SK-N-SH treated with all-trans-retinoic acid at 6 μM for 48 hours (cell line): ENCODE measurements around the gene EFEMP1.

Source experiments
- ATAC-seq: fragments of 200-7000 bp; cut with Tn5 transposase; 3 replicates; pipeline ENCODE4 v1.9.1; 2020; ENCODE audit warnings: mild to moderate bottlenecking, moderate library complexity
- ARNTL ChIP-seq: fragments of 450-650 bp; formaldehyde crosslinking; IDR thresholded peaks from 2 replicates; pipeline ENCODE4 v1.5.0; 2020; ENCODE audit warnings: low read depth, mild to moderate bottlenecking, moderate library complexity, borderline replicate concordance
- BACH2 ChIP-seq: fragments of 250-450 bp; sonication (Bioruptor Pico); IDR thresholded peaks from 2 replicates; pipeline ENCODE4 v1.9.0; 2021; ENCODE audit warnings: mild to moderate bottlenecking, borderline replicate concordance
- CREB5 ChIP-seq: fragments of 250-450 bp; sonication (Bioruptor Pico); IDR thresholded peaks from 2 replicates; pipeline ENCODE4 v1.5.1; 2020; ENCODE audit warnings: low read depth, mild to moderate bottlenecking, moderate library complexity
- CSDC2 ChIP-seq: fragments of 250-450 bp; sonication (Bioruptor Pico); IDR thresholded peaks from 2 replicates; pipeline ENCODE4 v1.5.0; 2020; ENCODE audit warnings: mild to moderate bottlenecking, moderate library complexity
- CSRNP3 ChIP-seq: fragments of 250-450 bp; sonication (Bioruptor Pico); IDR thresholded peaks from 2 replicates; pipeline ENCODE4 v1.5.1; 2021; ENCODE audit warnings: mild to moderate bottlenecking, moderate library complexity
- ESRRG ChIP-seq: fragments of 250-450 bp; sonication (Bioruptor Pico); IDR thresholded peaks from 2 replicates; pipeline ENCODE4 v1.6.1; 2021; ENCODE audit warnings: mild to moderate bottlenecking
- ISL1 ChIP-seq: fragments of 250-450 bp; sonication (Bioruptor Pico); IDR thresholded peaks from 2 replicates; pipeline ENCODE4 v2.1.2; 2022; ENCODE audit warnings: mild to moderate bottlenecking, moderate library complexity
- OSR1 ChIP-seq: fragments of 250-450 bp; sonication (Bioruptor Pico); IDR thresholded peaks from 2 replicates; pipeline ENCODE4 v1.8.0; 2022; ENCODE audit warnings: moderate library complexity, mild to moderate bottlenecking, inconsistent platforms
- POU6F1 ChIP-seq: fragments of 250-450 bp; sonication (Bioruptor Pico); IDR thresholded peaks from 2 replicates; pipeline ENCODE4 v1.8.0; 2021; ENCODE audit warnings: low read depth, mild to moderate bottlenecking, moderate library complexity, borderline replicate concordance
- RARB ChIP-seq: fragments of 250-450 bp; sonication (Bioruptor Pico); IDR thresholded peaks from 2 replicates; pipeline ENCODE4 v1.8.0; 2021; ENCODE audit warnings: mild to moderate bottlenecking, moderate library complexity
- SNAI2 ChIP-seq: fragments of 250-450 bp; sonication (Bioruptor Pico); IDR thresholded peaks from 2 replicates; pipeline ENCODE4 v1.5.0; 2020; ENCODE audit warnings: mild to moderate bottlenecking, moderate library complexity
- TOX ChIP-seq: fragments of 250-450 bp; sonication (Bioruptor Pico); IDR thresholded peaks from 2 replicates; pipeline ENCODE4 v1.8.0; 2021; ENCODE audit warnings: mild to moderate bottlenecking, moderate library complexity, borderline replicate concordance
- ZC3H10 ChIP-seq: fragments of 250-450 bp; sonication (Bioruptor Pico); IDR thresholded peaks from 2 replicates; pipeline ENCODE4 v1.5.1; 2021; ENCODE audit warnings: mild to moderate bottlenecking, moderate library complexity
- ZFP30 ChIP-seq: fragments of 450-650 bp; formaldehyde crosslinking; IDR thresholded peaks from 2 replicates; pipeline ENCODE4 v1.5.0; 2022; ENCODE audit warnings: mild to moderate bottlenecking, moderate library complexity
- ZNF565 ChIP-seq: fragments of 450-650 bp; formaldehyde crosslinking; conservative IDR thresholded peaks from 2 replicates; pipeline ENCODE4 v1.5.0; 2020; ENCODE audit warnings: low read depth, mild to moderate bottlenecking, moderate library complexity
- TF ChIP-seq, protein P1 (sequence below): fragments of 250-450 bp; sonication (Bioruptor Pico); IDR thresholded peaks from 2 replicates; pipeline ENCODE4 v1.5.0; 2020; ENCODE audit warnings: mild to moderate bottlenecking, moderate library complexity
- TF ChIP-seq, protein P2 (sequence below): fragments of 250-450 bp; sonication (Bioruptor Pico); IDR thresholded peaks from 2 replicates; pipeline ENCODE4 v1.8.0; 2020; ENCODE audit warnings: mild to moderate bottlenecking, moderate library complexity, borderline replicate concordance

The EFEMP1 gene

DNA sequence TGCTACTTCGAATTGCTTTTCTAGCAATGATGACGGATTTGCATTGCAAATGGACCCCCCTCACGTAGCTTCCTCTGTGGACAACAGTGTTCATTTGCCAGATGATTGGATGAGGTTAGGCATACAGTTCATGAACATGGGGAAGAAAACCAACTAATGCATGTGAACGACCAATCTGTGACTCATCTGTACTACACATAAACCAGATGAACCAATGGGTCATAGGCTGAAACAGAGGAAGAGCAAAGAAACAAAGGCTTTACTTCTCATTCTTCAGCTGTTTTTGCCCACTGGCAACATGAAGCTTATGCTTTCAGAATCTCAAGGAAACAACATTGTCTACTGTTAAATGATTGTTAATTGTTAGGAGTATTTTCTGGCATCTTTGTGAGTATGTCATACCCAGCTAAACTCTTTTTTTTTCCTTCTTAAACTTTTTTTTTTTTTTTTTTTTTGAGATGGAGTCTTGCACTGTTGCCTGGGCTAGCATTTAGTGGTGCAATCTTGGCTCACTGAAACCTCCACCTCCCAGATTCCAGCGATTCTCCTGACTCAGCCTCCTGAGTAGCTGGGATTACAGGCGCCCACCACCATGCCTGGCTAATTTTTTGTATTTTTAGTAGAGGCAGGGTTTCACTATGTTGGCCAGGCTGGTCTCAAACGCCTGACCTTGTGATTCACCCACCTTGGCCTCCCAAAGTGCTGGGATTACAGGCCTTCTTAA is 35.5 kb downstream of the EFEMP1 start:
- TF ChIP-seq TOX (CRISPR knock-in tag) (0 out of 2 replicates have a peak, but pooled peaks have one; percentile 24), POU6F1 (CRISPR knock-in tag) (no peak)
- TF ChIP-seq, all 23 proteins: peak for 1
- ATAC-seq: peak; percentile 61

DNA sequence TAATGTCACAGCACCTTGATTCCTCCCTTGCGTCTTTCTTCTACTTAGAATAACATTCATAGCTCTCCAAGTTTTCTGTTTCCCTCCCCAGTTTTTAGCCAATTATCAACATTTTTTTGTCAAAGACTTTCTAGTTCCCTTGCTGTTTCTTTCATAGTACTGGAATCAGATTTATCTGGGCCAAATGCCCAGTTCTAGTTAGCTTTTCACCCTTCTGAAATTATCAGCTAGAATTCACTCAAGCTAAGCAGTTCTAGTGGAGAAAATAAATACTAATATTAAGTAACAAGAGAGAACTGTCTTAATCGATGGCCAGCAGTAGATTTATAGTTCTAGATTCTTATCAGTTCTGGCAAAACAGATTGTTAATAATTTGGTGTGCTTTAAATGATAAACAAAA is 36.2 kb downstream of the EFEMP1 start:
- no peak for ATAC-seq
- TF ChIP-seq CREB5 (no peak), ESRRG (CRISPR knock-in tag) (no peak)

DNA sequence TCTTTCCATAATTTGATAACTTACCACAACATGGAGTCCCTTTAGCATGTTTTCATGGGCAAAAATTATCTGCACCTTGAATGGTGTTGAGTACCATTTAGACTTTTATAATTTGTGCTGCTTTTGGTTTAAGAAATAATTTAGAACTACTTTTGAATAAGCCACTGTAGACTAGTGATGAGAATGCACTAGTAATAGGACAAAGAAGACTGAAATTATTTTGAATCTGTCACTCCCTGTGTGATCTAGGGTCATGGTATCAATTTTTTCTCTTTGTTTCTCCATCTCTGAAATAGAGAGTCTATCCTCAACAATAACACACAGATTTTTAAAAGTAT is 37.7 kb downstream of the EFEMP1 start:
- TF ChIP-seq CSRNP3 (no peak), CSDC2 (CRISPR knock-in tag) (no peak)

DNA sequence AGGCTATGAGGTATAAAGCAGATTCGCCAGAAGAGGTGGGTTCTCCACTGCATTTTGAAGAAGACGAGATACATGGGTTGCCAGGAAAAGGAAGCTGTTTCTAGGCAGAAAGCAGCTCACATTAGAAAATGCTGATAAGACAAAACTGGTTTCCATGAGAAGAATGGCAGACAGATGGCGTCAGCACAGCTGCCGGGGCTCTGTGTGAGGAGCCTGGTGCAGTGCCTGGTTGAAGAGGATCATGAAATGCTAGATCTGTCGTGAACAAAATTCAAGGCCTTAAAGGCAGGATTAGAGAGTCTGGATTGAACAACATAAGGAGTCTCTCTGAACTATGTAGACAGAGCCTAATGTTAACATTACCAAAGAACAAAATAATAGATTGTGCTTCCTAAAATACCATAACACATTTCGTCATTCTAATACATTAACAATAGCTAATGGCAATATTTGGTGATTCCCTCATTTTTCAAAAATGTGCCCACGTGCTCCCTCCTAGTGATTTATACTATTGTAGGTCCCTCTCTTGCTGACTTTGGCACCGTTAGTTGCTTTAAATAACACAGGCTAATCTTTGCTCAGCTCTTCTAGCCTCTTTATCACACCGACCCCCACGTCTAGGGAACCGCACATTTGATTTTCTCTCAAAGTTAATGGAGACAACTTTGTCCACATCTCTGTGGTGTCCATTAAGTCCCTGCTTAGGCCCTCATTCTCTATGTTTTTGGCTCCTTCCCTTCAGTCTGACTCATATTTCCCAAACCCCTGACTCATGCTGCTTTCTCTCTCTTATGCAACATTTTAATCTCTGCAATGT is 38.2 kb downstream of the EFEMP1 start:
- TF ChIP-seq ZNF565 (CRISPR knock-in tag): no peak
- TF ChIP-seq RARB (CRISPR knock-in tag): peak; percentile 75; the same call in 1 of the 2 replicates
- peak; percentile 87 for TF ChIP-seq ISL1 (CRISPR knock-in tag)
- ATAC-seq: peak; percentile 78

More for the DNA sequence above, 37.7 kb downstream of the EFEMP1 start:
- ATAC-seq: peak; percentile 6; the same call in 2 of the 3 replicates

DNA sequence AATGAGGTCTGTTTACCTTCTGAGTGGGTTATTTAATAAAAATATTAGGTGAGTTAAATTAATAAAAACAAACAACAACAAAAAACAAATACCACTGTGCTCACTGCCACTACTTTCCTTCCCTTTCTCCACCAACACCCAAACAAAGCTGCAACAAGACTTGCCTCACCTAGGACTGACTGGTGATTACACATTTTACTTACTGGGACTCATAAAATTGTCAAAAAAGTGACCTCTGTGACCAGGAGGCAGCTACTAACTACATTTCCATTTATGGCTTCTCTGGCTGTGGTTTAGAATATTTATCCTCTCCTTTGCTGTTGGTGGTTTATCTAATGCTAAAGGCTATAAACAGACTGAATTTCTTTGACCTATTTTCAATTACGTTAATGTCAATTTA is 39.8 kb downstream of the EFEMP1 start:
- ATAC-seq: no peak
- TF ChIP-seq ZFP30 (no peak), TOX (CRISPR knock-in tag) (no peak), BACH2 (CRISPR knock-in tag) (no peak), OSR1 (CRISPR knock-in tag) (no peak), SNAI2 (CRISPR knock-in tag) (no peak), ARNTL (CRISPR knock-in tag) (no peak), CSRNP3 (no peak), ISL1 (CRISPR knock-in tag) (no peak), CREB5 (no peak), ESRRG (CRISPR knock-in tag) (no peak), ZNF565 (CRISPR knock-in tag) (no peak), ZC3H10 (no peak), POU6F1 (CRISPR knock-in tag) (no peak), RARB (CRISPR knock-in tag) (no peak)
- TF ChIP-seq, protein P1, sequence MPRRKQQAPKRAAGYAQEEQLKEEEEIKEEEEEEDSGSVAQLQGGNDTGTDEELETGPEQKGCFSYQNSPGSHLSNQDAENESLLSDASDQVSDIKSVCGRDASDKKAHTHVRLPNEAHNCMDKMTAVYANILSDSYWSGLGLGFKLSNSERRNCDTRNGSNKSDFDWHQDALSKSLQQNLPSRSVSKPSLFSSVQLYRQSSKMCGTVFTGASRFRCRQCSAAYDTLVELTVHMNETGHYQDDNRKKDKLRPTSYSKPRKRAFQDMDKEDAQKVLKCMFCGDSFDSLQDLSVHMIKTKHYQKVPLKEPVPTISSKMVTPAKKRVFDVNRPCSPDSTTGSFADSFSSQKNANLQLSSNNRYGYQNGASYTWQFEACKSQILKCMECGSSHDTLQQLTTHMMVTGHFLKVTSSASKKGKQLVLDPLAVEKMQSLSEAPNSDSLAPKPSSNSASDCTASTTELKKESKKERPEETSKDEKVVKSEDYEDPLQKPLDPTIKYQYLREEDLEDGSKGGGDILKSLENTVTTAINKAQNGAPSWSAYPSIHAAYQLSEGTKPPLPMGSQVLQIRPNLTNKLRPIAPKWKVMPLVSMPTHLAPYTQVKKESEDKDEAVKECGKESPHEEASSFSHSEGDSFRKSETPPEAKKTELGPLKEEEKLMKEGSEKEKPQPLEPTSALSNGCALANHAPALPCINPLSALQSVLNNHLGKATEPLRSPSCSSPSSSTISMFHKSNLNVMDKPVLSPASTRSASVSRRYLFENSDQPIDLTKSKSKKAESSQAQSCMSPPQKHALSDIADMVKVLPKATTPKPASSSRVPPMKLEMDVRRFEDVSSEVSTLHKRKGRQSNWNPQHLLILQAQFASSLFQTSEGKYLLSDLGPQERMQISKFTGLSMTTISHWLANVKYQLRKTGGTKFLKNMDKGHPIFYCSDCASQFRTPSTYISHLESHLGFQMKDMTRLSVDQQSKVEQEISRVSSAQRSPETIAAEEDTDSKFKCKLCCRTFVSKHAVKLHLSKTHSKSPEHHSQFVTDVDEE: no peak
- TF ChIP-seq, protein P2, sequence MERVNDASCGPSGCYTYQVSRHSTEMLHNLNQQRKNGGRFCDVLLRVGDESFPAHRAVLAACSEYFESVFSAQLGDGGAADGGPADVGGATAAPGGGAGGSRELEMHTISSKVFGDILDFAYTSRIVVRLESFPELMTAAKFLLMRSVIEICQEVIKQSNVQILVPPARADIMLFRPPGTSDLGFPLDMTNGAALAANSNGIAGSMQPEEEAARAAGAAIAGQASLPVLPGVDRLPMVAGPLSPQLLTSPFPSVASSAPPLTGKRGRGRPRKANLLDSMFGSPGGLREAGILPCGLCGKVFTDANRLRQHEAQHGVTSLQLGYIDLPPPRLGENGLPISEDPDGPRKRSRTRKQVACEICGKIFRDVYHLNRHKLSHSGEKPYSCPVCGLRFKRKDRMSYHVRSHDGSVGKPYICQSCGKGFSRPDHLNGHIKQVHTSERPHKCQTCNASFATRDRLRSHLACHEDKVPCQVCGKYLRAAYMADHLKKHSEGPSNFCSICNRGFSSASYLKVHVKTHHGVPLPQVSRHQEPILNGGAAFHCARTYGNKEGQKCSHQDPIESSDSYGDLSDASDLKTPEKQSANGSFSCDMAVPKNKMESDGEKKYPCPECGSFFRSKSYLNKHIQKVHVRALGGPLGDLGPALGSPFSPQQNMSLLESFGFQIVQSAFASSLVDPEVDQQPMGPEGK (CRISPR knock-in tag): no peak
